H1 (cell line): ENCODE measurements around the gene ADGRE2. TPM values are rescaled to one million over a fixed set of nuclear protein-coding genes. Genes with fewer than 3 reads are reported as not detected.

Experiments
- CTCF ChIA-PET: fragments of 300-600 bp; sonication (Branson Sonifier 250); formaldehyde crosslinking; loops from one replicate; lab custom pipeline; 2021; ENCODE audit not compliant: partially characterized antibody; lab: Charles Lee
- POLR2A ChIA-PET: fragments of 300-600 bp; sonication (Branson Sonifier 250); formaldehyde crosslinking; loops from one replicate; lab custom pipeline; 2021; ENCODE audit warnings: inconsistent platforms; ENCODE audit not compliant: partially characterized antibody; lab: Charles Lee
- DNase-seq, 2 experiments: peaks; one replicate each; pipeline versions ENCODE4 v3.0.0 to v3.0.0-alpha.2; 2010 to 2022; ENCODE audit warnings: low spot score in 2 of 2, low read depth in 1 of 2, mixed read lengths in 1 of 2
- FAIRE-seq: peaks from 2 replicates; lab custom pipeline; 2011; peaks lifted over from hg19 to GRCh38; lab: Jason Lieb, UNC
- H2AFZ ChIP-seq: 2 replicates; pipeline ENCODE4 v1.8.1; 2012; ENCODE audit warnings: low read length, inconsistent platforms
- H2AK5ac ChIP-seq: 2 replicates; pipeline ENCODE4 v1.6.1; 2013; ENCODE audit warnings: low read depth, low read length
- H2BK120ac ChIP-seq: replicated peaks from 2 replicates; pipeline ENCODE3; 2013; ENCODE audit warnings: low read depth, low read length, inconsistent platforms
- H2BK12ac ChIP-seq: 2 replicates; pipeline ENCODE4 v1.6.1; 2013; ENCODE audit warnings: low read depth, low read length
- H2BK15ac ChIP-seq: 2 replicates; pipeline ENCODE4 v1.6.1; 2013; ENCODE audit warnings: low read length
- H2BK20ac ChIP-seq: 2 replicates; pipeline ENCODE4 v1.6.1; 2013; ENCODE audit warnings: low read length
- H2BK5ac ChIP-seq: 2 replicates; pipeline ENCODE4 v1.6.1; 2013; ENCODE audit warnings: low read depth, low read length
- H3K14ac ChIP-seq: 2 replicates; pipeline ENCODE4 v1.6.1; 2013; ENCODE audit warnings: inconsistent platforms; ENCODE audit not compliant: insufficient read length
- H3K18ac ChIP-seq: 2 replicates; pipeline ENCODE4 v1.6.1; 2013; ENCODE audit warnings: low read length; ENCODE audit errors: extremely low read depth
- H3K23ac ChIP-seq: 2 replicates; pipeline ENCODE4 v1.6.1; 2013; ENCODE audit warnings: inconsistent platforms; ENCODE audit not compliant: insufficient read length
- H3K23me2 ChIP-seq: 2 replicates; pipeline ENCODE4 v1.6.1; 2013; ENCODE audit warnings: low read depth, low read length
- H3K27ac ChIP-seq: 2 replicates; pipeline ENCODE4 v1.6.1; 2011; ENCODE audit warnings: low read depth, low read length, inconsistent platforms
- H3K27me3 ChIP-seq, 4 experiments: replicated peaks in 1 of 4; 1 replicate in 1 of 4; 2 replicates in 3 of 4; pipeline versions ENCODE4 v1.6.1 to v1.8.1; 2011 to 2013; ENCODE audit warnings: low read length in 3 of 4, mild to moderate bottlenecking in 3 of 4, inconsistent platforms in 2 of 4, mixed read lengths in 2 of 4, moderate library complexity in 1 of 4; ENCODE audit not compliant: control insufficient read depth in 3 of 4, insufficient read depth in 3 of 4; ENCODE audit errors: extremely low read depth in 1 of 4
- H3K36me3 ChIP-seq, 4 experiments: 2 replicates each; pipeline versions ENCODE4 v1.6.1 to v1.8.1; 2011 to 2013; ENCODE audit warnings: mild to moderate bottlenecking in 4 of 4, low read length in 3 of 4, moderate library complexity in 2 of 4, control low read depth in 1 of 4, inconsistent platforms in 1 of 4; ENCODE audit not compliant: insufficient read depth in 4 of 4, control insufficient read depth in 2 of 4
- H3K4ac ChIP-seq: replicated peaks from 2 replicates; pipeline ENCODE3; 2013; ENCODE audit warnings: low read length, low read depth, mixed read lengths, inconsistent platforms; ENCODE audit not compliant: insufficient read length
- H3K4me1 ChIP-seq, 4 experiments: replicated peaks in 1 of 4; 1 replicate in 1 of 4; 2 replicates in 3 of 4; pipeline versions ENCODE4 v1.6.1 to v1.8.1; 2011 to 2013; ENCODE audit warnings: low read length in 3 of 4, inconsistent platforms in 2 of 4, mixed read lengths in 1 of 4; ENCODE audit not compliant: insufficient read depth in 4 of 4, control insufficient read depth in 3 of 4
- H3K4me2 ChIP-seq, 2 experiments: 2 replicates each; pipeline versions ENCODE4 v1.6.1 to v1.8.1; 2011 to 2013; ENCODE audit warnings: low read depth in 2 of 2, low read length in 2 of 2, control low read depth in 1 of 2, inconsistent platforms in 1 of 2, mild to moderate bottlenecking in 1 of 2; ENCODE audit not compliant: insufficient read depth in 1 of 2
- H3K4me3 ChIP-seq, 4 experiments: fragments of 200-600, 300-600 bp in 1 of 4; sonication (generic), shearing (Covaris generic), sonication (Bioruptor Twin) in 1 of 4; 2 replicates each; pipeline versions ENCODE4 v1.5.1 to v1.8.1; 2011 to 2016; ENCODE audit warnings: low read length in 4 of 4, low read depth in 3 of 4, control low read depth in 2 of 4, inconsistent platforms in 2 of 4, mild to moderate bottlenecking in 2 of 4, mixed read lengths in 1 of 4, moderate library complexity in 1 of 4; ENCODE audit not compliant: insufficient read depth in 2 of 4; ENCODE audit errors: extremely low read depth in 1 of 4
- H3K56ac ChIP-seq: replicated peaks from 2 replicates; pipeline ENCODE3; 2013; ENCODE audit warnings: low read depth, mild to moderate bottlenecking, mixed read lengths, low read length, inconsistent platforms; ENCODE audit not compliant: insufficient read length
- H3K79me1 ChIP-seq: 2 replicates; pipeline ENCODE4 v1.6.1; 2013; ENCODE audit warnings: low read depth, low read length, control low read depth
- H3K79me2 ChIP-seq, 2 experiments: 2 replicates each; pipeline versions ENCODE4 v1.6.1 to v1.8.1; 2012 to 2013; ENCODE audit warnings: low read length in 2 of 2, mild to moderate bottlenecking in 2 of 2, inconsistent platforms in 1 of 2; ENCODE audit not compliant: insufficient read depth in 2 of 2, control insufficient read depth in 1 of 2
- H3K9ac ChIP-seq, 4 experiments: replicated peaks in 1 of 4; 1 replicate in 1 of 4; 2 replicates in 3 of 4; pipeline versions ENCODE4 v1.6.1 to v1.8.1; 2011 to 2013; ENCODE audit warnings: low read depth in 3 of 4, low read length in 3 of 4, control low read depth in 2 of 4, mild to moderate bottlenecking in 2 of 4, moderate library complexity in 2 of 4, inconsistent platforms in 1 of 4; ENCODE audit errors: extremely low read depth in 1 of 4
- H3K9me3 ChIP-seq, 2 experiments: 2 replicates each; pipeline versions ENCODE4 v1.6.1 to v1.8.1; 2012 to 2013; ENCODE audit warnings: mild to moderate bottlenecking in 2 of 2, moderate library complexity in 2 of 2, control low read depth in 1 of 2, inconsistent platforms in 1 of 2, low read depth in 1 of 2, low read length in 1 of 2, mixed read lengths in 1 of 2; ENCODE audit not compliant: insufficient read depth in 2 of 2
- H4K20me1 ChIP-seq, 2 experiments: replicated peaks in 1 of 2; 2 replicates each; pipeline versions ENCODE3 to v1.8.1; 2011 to 2013; ENCODE audit warnings: inconsistent platforms in 2 of 2, low read length in 2 of 2, mild to moderate bottlenecking in 1 of 2; ENCODE audit not compliant: insufficient read depth in 2 of 2, control insufficient read depth in 1 of 2
- H4K5ac ChIP-seq: 2 replicates; pipeline ENCODE4 v1.6.1; 2013; ENCODE audit warnings: low read length, low read depth, mixed read lengths, inconsistent platforms; ENCODE audit not compliant: insufficient read length
- H4K8ac ChIP-seq: 2 replicates; pipeline ENCODE4 v1.8.0; 2013; ENCODE audit warnings: mild to moderate bottlenecking, moderate library complexity, low read length, inconsistent platforms; ENCODE audit not compliant: insufficient read depth; ENCODE audit errors: extremely low read depth
- H4K91ac ChIP-seq: replicated peaks from 2 replicates; pipeline ENCODE3; 2013; ENCODE audit warnings: low read length, mixed read lengths, inconsistent platforms; ENCODE audit not compliant: insufficient read length
- ATF3 ChIP-seq: IDR thresholded peaks from 2 replicates; pipeline ENCODE4 v1.6.1; 2011; ENCODE audit warnings: low read depth, mild to moderate bottlenecking, low read length; ENCODE audit not compliant: insufficient read depth
- BRCA1 ChIP-seq: IDR thresholded peaks from 2 replicates; pipeline ENCODE4 v1.6.1; 2012; ENCODE audit warnings: low read depth, low read length, improper control_type of control experiment
- CBX8 ChIP-seq: fragments of 300-800, 300-1000 bp; sonication (generic); IDR thresholded peaks from 2 replicates; pipeline ENCODE4 v1.7.1; 2016; ENCODE audit warnings: low read depth, low read length, borderline replicate concordance
- EP300 ChIP-seq, 2 experiments: IDR thresholded peaks; 1 replicate in 1 of 2; 2 replicates in 1 of 2; pipeline ENCODE4 v1.6.1; 2011 to 2012; ENCODE audit warnings: low read depth in 2 of 2, low read length in 2 of 2, mild to moderate bottlenecking in 2 of 2, borderline replicate concordance in 1 of 2, inconsistent platforms in 1 of 2, moderate library complexity in 1 of 2
- GABPA ChIP-seq: IDR thresholded peaks from 2 replicates; pipeline ENCODE4 v1.6.1; 2011; ENCODE audit warnings: mild to moderate bottlenecking, low read length, moderate library complexity, borderline replicate concordance; ENCODE audit not compliant: insufficient read depth
- MAX ChIP-seq: IDR thresholded peaks from 2 replicates; pipeline ENCODE4 v1.6.1; 2012; ENCODE audit warnings: inconsistent platforms
- RNF2 ChIP-seq: fragments of 200-900, 300-1000 bp; sonication (generic); IDR thresholded peaks from 2 replicates; pipeline ENCODE4 v1.7.1; 2016; ENCODE audit warnings: borderline replicate concordance, low read depth, mild to moderate bottlenecking, antibody characterized with exemption, low read length; ENCODE audit not compliant: poor library complexity, severe bottlenecking; ENCODE audit errors: missing control alignments
- SP1 ChIP-seq: IDR thresholded peaks from 2 replicates; pipeline ENCODE4 v1.6.1; 2011; ENCODE audit warnings: low read depth, low read length
- TBP ChIP-seq: IDR thresholded peaks from 2 replicates; pipeline ENCODE4 v1.6.1; 2011; ENCODE audit warnings: low read depth, low read length, improper control_type of control experiment
- WGBS, 2 experiments: shearing (Covaris generic) in 1 of 2; methylation state at CpG; one replicate each; pipeline versions ENCODE4 v1.1.6 to v1.1.7; 2013 to 2015; ENCODE audit warnings: low lambda C conversion rate in 2 of 2, mixed read lengths in 2 of 2, inconsistent platforms in 1 of 2, low coverage in 1 of 2, missing lambda C conversion rate in 1 of 2; ENCODE audit not compliant: insufficient replicate concordance in 2 of 2, insufficient coverage in 1 of 2, insufficient read length in 1 of 2; ENCODE audit errors: extremely low coverage in 1 of 2, missing lambda C conversion rate in 1 of 2; 5-methylcytosine and 5-hydroxymethylcytosine counted together
- polyA plus RNA-seq, 7 experiments: library from polyadenylated mRNA; depleted of rRNA in 3 of 7; stranded (reverse) in 5 of 7; unstranded in 2 of 7; fragments of >200 nt in 5 of 7; fragments of 200-250 nt in 2 of 7; gene quantifications; 1 replicate in 5 of 7; 2 replicates in 1 of 7; 4 replicates in 1 of 7; pipeline versions ENCODE4 v1.2.1 to v1.2.3, GENCODE V29; 2011 to 2013; ENCODE audit warnings: missing spikeins in 2 of 7, mixed read lengths in 2 of 7
- total RNA-seq: library from RNA; stranded (reverse); fragmentation: NEBNext Ultra II Directional; extraction: Animal tissue kit (Norgen Biotek cat#: 25700); gene quantifications from 2 replicates; pipeline ENCODE4 v1.2.1, GENCODE V29; 2021

Gene ADGRE2
- total and polyA plus RNA-seq, 2 of the 8 experiments (the other 6 are each of a cell fraction or from before 2014, with no cell fraction given): 2.0 to 4.5 TPM

- H3K27ac ChIP-seq: peak overlapping the region; percentile 64; the same call in 1 of the 2 replicates
- 0% methylated on average over 6 of the region's 16 CpGs; no CpG with 5 or more reads in 1 of the 2 experiments for WGBS, 2 experiments
- H3K14ac ChIP-seq: no peak overlapping the region
- peak overlapping the region in 1 of 4 experiments; percentile 8; a peak in 2 of 7 replicates for H3K9ac ChIP-seq
- H2BK15ac ChIP-seq: no peak overlapping the region
- no peak overlapping the region for H3K56ac ChIP-seq
- H2AK5ac ChIP-seq: no peak overlapping the region
- H2BK5ac ChIP-seq: no peak overlapping the region
- ChIA-PET CTCF (interaction anchor here (1.3 to 1.4 kb wide), 3 partner anchors 28 to 186 kb away, joined by 4 to 6 read pairs (median 4); no protein-coding TSS in a partner anchor), POLR2A (interaction anchor here (0.6 to 1.9 kb wide), 8 partner anchors 8 to 467 kb away, joined by 3 to 18 read pairs (median 3); partner anchors contain the start of genes ADGRE2 and ZNF333)
- no peak overlapping the region for H2BK12ac ChIP-seq
- H3K27me3 ChIP-seq: no peaks in the 10 kb centered on the region
- no peak overlapping the region for H3K23ac ChIP-seq
- peak overlapping the region; percentile 96 for H4K5ac ChIP-seq
- H4K91ac ChIP-seq: no peak overlapping the region
- no peak overlapping the region for H2BK120ac ChIP-seq
- no peaks in the 10 kb centered on the region; a peak in 3 of 7 replicates for H3K4me1 ChIP-seq
- peaks cover 0 to 4% (median 3%) of the 10 kb centered on the region in 4 experiments; a peak in 3 of 8 replicates for H3K36me3 ChIP-seq
- no peaks in the 10 kb centered on the region for H3K79me1 ChIP-seq
- no peaks in the 10 kb centered on the region for H3K79me2 ChIP-seq
- no peaks in the 10 kb centered on the region for H4K20me1 ChIP-seq
- no peaks in the 10 kb centered on the region for H3K9me3 ChIP-seq
- FAIRE-seq (peak; percentile 75), DNase-seq (peak; percentile 55 to 59)
- no peak overlapping the region for H2BK20ac ChIP-seq
- H3K4me2 ChIP-seq: peak overlapping the region; percentile 46 to 57
- no peak overlapping the region for H2AFZ ChIP-seq
- H3K4ac ChIP-seq: no peak overlapping the region
- H3K4me3 ChIP-seq: peak overlapping the region in 3 of 4 experiments; percentile 20 to 54 (median 27); a peak in 5 of 8 replicates
- peaks cover 2% of the 10 kb centered on the region; the same call in 1 of the 2 replicates for H3K23me2 ChIP-seq
- H3K18ac ChIP-seq: no peak overlapping the region
- H4K8ac ChIP-seq: peak overlapping the region; percentile 57; the same call in 1 of the 2 replicates
- TF ChIP-seq GABPA: no peak
- TF ChIP-seq BRCA1: no peak
- peak; percentile 34; the same call in 1 of the 2 replicates for TF ChIP-seq SP1
- peak; percentile 82 for TF ChIP-seq MAX
- TF ChIP-seq TBP: peak; percentile 60
- TF ChIP-seq RNF2: no peak
- TF ChIP-seq ATF3: no peak
- TF ChIP-seq CBX8: no peak
- TF ChIP-seq EP300 (IDR thresholded peaks at IDR 0.05; ENCODE audit: borderline replicate concordance in 1 of 2, low read depth in 2 of 2, low read length in 2 of 2): no peak
Measured at GRCh38 chr19:14758816-14759215, 19.5 kb downstream of the ADGRE2 start.
